HG03575 (cell line): ENCODE results near the gene TBC1D22A.
"Not testable (repeated sequence)": the region's sequence is repeated elsewhere in the genome, so short reads cannot be mapped to it uniquely, and the experiment has no call there.

Experiments used
- ATAC-seq: cut with Tn5 transposase; IDR thresholded peaks from one replicate; pipeline ENCODE4 v1.9.1; 2021; ENCODE audit not compliant: unreplicated experiment, insufficient number of reproducible peaks, low FRiP score; ENCODE audit errors: extremely low read depth

Gene TBC1D22A

DNA sequence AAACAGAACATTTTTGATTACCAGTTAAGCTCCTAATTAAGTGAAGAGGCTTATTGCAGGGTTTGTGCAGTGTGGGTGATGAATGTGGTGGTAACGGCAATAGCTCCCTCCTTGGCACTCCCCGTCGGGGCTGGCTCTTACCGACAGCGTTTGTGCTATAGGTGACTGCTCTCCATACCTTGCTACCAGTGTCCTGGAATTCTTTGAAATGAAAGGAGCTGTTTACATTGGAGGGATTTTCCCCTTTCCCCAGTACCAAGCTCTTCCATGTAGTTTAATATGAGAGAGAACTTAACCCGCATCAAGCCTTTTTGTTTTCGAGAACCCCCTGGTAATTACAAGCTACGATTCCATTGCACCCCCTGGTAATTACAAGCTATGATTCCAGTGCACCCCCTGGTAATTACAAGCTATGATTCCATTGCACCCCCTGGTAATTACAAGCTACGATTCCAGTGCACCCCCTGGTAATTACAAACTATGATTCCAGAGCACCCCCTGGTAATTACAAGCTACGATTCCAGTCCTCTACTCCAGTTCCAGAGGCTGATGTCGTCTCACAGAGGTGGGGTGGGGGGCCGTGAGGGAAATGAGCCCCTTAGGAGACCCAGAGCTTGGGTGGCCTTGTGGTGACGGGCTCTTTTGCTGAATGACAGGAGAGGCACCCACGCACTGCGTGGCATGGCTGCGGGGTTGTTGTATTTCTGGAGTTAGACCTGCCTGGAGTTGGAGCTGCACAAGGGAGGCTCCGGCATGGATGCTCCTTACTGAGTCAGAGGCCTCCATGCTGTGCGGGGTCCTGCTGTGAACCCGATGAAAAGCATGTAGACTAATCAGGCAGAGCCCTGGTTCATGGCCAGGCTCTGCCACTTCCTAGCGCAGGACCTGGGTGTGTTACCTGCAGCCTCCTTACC is 205.3 kb downstream of the TBC1D22A start:
- no peak for ATAC-seq

DNA sequence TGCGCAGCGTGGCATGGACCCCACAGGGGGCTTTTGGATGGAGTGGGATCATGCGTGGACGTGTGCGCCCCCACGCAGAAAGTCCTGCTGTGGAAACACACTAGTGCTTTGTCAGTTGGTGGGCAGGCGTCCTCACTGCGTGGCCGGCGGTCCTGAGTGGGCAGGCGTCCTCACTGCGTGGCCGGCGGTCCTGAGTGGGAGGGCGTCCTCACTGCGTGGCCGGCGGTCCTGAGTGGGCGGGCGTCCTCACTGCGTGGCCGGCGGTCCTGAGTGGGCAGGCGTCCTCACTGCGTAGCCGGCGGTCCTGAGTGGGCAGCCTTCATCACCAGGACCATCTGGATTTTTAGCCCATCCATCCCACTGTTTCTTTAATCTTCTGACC is 205.9 kb downstream of the TBC1D22A start:
- no peak for ATAC-seq

DNA sequence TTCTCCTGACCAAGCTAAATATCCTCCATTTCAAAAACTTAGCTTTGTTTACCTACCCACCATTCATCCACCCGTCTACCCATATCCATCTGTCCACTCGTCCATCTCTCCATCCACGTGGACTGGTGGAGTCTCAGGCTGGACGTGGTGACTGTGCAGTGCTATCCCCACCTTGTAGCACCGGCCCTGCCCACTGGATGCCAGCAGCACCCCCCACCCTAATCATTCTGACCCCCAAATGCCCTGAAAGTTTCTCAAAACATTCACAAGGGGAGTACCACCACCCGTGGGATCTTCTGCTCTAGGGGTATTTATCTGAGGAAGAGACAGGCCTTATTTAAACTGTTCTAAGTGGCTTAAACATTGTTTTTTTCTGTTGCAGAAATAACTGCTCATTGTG is 206.4 kb downstream of the TBC1D22A start:
- no peak for ATAC-seq

DNA sequence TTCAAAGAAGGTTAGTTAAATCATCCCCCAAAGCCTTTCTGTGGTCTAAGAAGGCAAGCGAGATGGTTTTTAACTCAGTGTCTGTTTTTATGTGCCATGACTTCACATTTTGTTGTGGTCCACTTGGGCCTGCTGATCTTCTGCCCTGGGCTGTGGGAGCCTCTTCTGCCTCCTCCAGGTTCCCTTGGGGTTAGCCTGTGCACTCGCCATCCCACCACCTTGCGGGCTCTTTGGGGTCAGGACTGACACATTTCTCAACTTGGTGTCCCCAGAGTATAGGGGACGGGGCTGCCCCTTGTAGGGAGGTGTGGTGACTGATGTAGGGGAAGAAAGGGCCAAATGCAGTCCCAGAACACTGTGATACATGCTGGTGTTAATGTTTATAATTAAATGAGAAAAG is 207.0 kb downstream of the TBC1D22A start:
- ATAC-seq, result no peak

DNA sequence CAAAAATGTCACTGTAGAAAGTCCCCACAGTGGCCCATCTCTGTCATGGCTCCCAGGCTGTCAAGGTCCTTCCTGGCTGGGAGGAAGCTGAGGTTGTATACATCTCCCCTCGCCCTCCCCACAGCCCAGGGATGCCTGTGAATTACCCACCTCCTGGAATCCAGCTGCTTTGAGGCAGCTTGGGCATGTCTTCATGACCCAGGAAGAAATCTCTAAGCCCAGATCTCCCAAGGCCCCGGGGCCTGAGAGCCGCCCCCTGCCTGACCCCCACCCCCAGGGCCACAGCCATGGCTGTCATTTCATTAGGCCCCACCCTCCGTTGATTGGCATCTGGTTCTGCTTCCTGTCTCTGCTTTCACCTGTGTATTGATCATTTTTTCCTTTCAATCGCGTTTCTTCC is 207.5 kb downstream of the TBC1D22A start:
- no peak for ATAC-seq

DNA sequence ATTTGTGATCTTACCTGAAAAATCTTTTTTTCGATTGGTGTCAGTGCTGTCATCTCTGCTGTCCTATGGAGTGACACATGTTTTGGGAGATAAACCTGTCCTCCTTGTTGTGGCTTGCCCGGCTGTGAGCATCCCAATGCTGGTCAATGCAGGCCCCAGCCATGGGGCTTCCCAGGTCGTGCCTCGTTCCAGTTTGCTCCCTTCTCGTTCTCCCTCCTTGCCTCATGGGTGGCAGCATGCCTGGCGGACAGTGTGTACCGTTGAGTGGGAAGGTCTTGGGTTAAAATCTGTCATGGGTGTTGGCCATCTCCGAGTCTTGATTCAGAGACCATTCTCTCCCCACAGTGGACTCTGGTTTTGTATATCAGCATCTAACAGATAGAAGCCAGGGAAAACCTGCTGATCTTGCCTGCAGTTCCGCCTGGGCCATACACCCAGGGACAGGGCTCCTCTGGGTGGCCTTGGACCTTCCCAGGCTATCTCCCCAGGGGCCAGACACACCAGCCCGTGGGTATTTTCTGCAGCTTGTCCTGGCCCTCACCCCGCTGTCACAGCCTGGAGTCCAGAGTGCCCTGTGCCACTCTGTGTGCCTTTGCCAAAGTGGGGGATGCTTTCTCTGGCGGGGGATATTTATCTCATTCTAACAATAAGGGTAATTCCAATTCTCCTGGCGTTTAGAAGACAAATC is 208.1 kb downstream of the TBC1D22A start:
- no peak for ATAC-seq

DNA sequence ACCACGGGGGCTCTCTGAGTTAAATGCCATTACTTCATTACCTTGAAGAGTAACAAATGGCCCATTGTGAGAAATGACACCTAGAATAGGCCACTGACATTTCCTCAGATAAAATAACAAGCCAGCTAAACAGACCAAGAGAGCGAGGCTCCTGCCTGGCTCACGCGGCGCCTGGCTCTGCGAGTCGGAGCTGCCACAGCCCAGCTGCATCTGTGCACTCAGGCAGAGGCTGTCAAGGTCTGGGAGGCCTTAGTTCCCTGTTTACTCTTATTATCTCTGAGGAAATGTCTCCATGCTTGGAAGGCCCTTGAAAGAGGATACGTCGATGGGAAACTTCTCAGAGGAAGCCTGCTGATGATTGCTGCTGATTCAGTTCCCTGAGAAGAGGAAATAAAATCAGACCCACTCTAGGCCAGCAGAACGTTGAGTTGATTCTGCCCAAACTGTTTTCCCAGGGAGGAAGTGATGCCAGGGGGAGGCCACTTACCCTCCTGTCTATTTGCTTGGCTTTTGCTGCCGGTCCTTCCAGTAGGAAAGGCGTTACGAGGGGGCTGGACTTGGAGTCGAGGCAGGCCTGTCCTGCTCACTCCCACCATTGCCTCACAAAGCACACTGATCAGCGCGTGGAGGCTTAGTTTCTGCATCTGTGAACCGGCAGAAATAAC is 208.8 kb downstream of the TBC1D22A start:
- no peak for ATAC-seq

DNA sequence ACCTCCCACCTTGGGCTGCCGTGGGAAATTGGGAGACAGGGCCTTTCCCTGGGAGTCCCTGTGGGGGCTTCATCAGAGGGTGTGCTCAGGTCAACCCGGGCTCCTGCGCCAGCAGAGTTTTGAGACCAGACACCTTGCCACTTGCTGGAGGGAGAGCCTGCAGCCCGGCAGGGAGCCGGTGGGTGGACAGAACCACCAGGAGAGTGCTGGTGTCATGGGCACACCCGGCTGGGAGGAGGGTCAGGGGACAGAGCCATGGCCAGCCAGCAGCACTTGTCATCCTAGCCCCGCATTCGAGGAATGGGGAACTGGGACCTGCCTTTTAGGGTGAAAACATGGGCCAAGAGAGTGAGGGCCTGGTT is 209.3 kb downstream of the TBC1D22A start:
- no peak for ATAC-seq

DNA sequence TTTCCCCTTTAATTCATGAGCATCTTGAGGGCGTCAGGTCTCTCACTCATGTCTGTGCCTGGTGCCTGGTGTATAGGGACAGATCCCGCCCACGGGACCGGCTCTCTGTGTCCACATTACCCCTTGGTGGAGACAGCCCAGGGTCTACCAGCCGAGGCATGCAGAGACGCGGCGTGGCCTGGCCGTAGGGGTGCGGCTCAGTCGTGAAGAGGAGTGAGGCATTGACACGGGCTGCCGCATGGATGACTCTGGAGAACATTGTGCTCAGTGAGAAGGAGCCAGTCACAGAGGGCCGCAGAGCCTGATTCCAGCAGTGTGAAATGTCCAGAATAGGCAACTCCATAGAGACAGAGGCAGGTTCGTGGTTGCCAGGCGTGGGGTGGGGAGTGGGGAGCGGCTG is 209.8 kb downstream of the TBC1D22A start:
- ATAC-seq, result no peak

DNA sequence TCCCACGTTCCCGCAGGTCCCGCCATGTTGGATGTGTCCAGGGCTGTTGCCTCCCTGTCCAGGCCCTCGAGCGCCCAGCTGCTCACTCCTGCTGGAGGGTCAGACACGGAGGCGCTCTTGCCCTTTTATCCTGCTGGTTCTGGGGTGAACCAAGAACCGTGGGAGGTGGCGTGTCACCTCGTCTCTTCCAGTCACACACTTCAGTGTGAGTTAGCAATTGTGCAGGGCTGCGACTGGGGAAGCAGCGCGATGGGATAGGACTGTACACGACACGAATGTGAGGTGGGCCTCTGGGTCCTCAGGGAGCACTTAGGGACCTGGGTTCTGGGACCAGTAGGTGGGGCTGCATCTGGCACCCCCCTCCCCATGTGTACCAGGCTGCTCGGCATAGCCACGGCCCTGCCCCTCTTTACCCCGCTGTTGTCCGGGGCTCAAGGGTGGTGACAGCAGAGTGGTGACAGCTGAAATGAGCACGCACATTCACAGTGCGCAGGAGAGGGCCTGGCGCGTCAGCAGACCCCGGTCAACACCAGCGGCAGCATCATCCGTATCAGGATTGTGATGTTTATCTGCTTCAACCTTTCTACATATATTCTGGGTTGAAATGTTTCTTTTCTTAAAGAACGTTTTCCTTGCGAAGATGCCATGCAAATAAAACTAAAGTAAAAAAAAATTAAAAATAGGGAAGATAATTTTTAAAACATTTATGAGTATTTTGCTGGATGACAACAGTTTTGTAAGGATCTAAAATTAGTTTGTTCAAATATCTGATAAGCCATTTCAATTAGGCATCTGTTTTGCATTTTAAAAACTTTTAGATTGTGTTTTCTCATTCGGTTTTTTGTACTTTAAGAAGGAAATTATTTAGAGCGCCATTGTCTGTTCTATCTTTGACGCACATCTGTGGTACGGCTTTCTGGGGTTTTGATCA is 210.7 kb downstream of the TBC1D22A start:
- no peak for ATAC-seq

DNA sequence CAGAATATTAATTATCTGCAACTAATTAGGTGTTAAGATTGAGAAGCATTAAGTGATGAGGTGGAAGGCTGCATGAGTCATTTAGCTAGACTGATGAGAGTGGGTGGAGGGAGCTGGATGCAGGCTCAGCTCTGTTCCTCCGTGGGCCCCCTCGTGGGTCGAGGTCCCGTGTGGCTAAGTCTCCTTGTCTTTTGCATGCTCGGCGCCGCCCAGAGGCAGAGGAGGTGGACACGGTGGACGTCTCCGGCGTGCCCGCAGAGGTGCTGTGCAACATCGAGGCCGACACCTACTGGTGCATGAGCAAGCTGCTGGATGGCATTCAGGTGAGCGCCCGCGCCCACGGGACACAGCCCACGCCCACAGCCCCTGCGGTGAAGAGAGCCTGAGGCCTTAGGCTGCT is 211.6 kb downstream of the TBC1D22A start:
- ATAC-seq, result no peak

DNA sequence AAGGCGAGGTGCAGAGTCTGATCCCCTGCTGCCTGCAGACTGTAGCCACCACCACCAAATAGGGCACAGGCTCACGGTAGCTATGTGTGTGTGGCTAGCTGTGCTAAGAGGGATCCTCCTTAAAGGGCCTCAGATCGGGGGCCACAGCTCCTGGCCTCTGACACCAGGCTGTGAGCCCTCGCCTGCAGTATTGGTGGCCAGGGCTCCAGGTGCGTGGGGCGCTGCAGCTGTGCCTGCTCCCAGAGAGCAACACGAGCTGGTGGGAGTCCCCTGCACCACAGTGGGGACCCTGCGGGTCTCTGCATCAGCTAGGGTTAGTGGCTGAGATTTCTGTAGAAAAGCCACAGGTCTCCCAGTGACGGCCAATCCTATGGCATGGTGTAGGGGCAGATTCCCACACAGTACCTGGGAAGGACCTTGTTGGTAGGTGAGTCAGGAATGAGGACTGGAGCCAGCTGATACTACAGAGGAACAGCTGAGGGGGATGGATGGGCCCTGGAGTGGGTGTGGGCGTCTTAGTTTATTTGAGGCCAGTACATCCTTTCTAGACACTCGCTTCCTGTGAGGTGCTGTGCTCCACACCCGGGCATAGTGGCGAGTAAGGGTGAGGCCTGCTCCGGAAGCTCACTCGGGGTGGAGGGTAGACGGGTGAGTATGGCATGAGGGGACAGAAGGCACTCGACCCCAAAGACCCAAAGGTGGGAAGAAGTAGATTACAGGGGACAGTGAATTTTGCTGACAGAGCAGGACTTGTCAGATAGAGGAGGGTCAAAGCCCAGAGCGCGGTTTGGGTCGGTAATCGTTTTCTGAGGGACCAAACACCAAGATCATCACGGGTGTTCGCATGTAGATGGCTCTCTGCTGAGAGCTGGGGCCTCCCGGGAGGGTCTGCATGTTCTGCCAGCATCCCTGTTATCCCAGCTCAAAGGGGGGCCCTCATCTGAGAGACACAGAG is 212.5 kb downstream of the TBC1D22A start:
- ATAC-seq, result no peak

DNA sequence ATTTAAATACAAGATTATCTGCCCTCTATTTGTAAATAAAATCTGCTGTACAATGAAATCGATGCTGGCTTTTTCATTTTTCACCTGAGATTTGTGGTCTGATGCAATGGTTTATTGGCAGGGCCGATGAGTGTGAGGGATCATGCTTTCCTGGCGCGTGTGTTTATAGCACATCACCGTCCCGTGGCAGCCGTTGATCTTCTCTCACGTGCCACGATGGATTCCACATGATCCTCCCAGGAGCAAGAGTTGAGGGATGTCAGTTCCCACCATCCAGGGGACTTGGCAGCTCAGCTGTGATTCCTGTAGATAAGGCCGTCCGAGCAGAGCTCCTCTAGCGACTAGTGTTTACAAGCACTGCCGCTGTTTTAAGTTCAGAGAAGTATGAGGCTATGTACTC is 213.7 kb downstream of the TBC1D22A start:
- no peak for ATAC-seq

DNA sequence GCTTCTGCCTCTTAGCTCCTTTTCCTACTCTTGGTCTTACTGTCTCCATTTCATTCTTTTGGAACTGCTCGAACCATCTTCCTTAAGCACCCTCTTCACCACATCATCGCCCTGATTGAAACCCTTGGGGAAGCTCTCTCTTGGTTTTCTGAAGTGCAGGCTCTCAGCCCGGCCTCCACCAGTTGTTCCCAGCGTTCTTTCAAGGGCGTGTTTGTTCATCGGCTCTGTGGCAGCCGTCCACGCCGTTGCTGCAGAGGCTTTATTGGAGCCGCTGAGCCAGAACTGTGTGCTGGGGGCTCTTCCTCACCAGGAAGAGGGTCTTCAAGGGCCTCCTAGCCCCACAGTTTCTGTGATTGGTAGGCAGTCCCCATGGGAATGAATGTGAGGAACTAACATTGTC is 214.1 kb downstream of the TBC1D22A start:
- ATAC-seq, result no peak

DNA sequence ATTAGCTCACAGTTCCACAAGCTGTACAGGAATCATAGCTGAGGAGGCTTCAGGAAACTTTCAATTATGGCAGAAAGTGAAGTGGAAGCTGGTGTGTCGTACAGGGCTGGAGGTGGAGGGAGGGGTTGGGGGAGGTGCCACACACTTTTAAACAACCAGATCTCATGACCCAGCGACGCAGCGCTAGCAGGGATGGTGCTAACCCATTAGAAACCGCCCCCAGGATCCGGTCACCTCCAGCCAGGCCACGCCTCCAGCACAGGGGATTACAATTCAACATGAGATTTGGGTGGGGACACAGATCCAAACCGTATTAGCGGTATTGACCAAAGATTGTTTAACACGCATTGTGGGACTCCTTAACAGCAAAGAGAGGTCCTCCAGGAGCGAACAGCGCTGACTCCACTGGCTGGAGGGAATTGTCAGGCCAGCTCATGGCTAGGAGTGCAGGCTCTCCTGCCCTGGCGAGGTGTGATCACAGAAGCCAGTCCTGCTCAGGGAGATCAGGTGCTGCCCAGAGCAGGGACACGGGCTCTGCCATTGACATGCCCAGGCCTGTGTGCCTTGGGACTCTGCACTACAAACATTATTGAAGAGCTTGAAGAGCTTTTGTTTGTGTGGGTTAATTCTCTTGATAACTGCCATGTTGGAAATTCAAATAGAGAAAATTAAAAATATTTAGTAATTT is 215.3 kb downstream of the TBC1D22A start:
- ATAC-seq, result no peak

DNA sequence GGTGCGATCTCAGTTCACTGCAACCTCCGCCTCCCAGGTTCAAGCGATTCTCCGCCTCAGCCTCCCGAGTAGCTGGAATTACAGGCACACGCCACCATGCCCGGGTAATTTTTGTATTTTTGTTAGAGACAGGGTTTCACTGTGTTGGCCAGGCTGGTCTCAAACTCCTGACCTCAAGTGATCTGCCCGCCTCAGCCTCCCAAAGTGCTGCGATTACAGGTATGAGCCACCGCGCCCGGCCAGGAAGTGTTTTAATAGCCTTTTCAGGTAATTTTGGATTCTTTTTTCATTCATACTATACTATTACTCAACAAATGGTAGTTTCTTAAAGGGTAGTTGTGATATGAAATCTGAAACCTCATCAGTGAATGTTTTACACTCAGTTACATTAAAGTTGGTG is 216.2 kb downstream of the TBC1D22A start:
- not testable (repeated sequence) for ATAC-seq

DNA sequence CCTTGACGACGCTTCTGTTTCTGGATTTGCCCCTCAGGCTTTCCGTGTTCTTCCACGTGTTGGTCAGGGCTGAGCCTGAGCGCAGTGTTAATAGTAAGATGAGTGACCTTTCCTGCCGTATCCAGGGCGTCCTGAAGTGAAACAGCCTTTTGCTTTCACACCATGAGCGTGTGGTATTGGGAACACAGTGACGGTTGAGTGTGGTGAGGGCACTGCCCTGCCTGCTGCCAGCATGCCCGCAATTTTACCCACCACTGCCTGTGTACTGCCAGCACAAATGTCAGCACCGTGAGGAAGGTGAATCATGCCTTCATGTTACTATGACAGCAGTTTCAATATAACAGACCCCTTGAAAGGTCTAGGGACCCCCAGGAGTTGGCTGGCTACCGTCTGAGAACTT is 217.1 kb downstream of the TBC1D22A start:
- ATAC-seq, result no peak
